Subcutaneous adipose tissue (tissue), 4 donors: Measurements from ENCODE around the gene CMTM7. TPM values are rescaled to one million over a fixed set of nuclear protein-coding genes. Genes with fewer than 3 reads are reported as not detected.

Source experiments
- total RNA-seq, 4 donors: library from RNA; depleted of rRNA; stranded (reverse); fragments of >200 nt; gene quantifications; one replicate each; pipeline ENCODE4 v1.1.0, GENCODE V29; 2016
- TF ChIP-seq, protein P1 (sequence below): fragments of 450-650 bp; IDR thresholded peaks from one replicate; pipeline ENCODE4 v1.5.1; 2016; ENCODE audit warnings: low read depth, mild to moderate bottlenecking, control low read depth, antibody characterized with exemption, moderate library complexity

Gene CMTM7
- total RNA-seq, 4 donors from 2014 or later, result 12.1 to 45.9 (median 33.1) TPM

DNA sequence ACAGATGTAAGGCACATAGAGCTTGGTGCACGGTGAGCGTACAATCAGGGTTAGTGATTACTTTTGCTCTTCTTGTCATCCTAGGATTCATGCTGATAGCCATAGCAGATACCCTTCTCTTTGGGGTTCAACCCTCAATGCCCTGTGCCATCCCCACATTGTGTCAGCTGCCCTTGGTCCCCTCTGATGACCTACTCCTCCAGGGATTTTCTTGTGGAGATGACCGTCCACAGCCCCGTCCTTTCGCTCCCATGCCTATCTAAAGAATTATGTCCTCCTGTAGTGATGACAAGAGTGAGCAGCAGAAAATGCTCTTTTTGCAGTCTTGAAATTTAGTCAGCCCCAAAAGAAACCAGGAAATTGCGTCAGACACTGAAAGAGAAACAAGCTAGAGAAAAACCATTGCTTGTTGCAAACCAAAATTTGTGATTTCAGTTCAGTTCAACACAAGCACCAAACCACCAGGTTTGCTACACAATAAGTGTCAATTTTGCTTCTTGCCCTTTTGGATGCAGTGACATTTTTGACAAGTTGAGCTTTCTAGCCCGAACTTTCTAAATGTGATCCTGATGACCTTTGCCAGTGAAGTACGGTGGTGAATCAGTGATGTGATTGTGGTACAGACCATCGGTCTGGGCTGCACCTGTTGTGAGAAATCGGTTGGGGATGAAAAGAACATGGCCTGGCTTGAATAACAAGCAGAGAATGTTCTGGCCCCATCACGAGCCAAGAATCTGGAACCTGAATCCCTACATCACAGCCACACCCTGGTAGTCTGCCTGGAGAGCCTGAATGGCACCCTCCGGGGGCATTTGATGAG is 41.3 kb downstream of the CMTM7 start:
- TF ChIP-seq, protein P1, sequence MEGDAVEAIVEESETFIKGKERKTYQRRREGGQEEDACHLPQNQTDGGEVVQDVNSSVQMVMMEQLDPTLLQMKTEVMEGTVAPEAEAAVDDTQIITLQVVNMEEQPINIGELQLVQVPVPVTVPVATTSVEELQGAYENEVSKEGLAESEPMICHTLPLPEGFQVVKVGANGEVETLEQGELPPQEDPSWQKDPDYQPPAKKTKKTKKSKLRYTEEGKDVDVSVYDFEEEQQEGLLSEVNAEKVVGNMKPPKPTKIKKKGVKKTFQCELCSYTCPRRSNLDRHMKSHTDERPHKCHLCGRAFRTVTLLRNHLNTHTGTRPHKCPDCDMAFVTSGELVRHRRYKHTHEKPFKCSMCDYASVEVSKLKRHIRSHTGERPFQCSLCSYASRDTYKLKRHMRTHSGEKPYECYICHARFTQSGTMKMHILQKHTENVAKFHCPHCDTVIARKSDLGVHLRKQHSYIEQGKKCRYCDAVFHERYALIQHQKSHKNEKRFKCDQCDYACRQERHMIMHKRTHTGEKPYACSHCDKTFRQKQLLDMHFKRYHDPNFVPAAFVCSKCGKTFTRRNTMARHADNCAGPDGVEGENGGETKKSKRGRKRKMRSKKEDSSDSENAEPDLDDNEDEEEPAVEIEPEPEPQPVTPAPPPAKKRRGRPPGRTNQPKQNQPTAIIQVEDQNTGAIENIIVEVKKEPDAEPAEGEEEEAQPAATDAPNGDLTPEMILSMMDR, result no peak

DNA sequence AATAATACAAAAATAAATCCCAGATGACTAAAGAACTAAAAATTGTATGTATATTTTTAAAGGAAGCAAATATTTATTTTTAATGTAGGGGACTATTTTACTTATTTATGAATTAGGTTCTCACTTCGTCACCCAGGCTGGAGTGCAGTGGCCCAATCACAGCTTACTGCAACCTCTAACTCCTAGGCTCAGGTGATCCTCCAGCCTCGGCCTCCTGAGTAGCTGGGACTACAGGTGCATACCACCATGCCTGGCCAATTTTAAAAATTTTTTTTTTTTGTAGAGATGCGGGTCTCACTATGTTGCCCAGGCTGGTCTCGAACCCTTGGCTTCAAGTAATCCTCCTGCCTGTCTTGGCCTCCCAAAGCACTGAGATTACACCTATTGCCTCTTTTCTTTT is 42.6 kb downstream of the CMTM7 start:
- TF ChIP-seq, protein P1, result no peak

DNA sequence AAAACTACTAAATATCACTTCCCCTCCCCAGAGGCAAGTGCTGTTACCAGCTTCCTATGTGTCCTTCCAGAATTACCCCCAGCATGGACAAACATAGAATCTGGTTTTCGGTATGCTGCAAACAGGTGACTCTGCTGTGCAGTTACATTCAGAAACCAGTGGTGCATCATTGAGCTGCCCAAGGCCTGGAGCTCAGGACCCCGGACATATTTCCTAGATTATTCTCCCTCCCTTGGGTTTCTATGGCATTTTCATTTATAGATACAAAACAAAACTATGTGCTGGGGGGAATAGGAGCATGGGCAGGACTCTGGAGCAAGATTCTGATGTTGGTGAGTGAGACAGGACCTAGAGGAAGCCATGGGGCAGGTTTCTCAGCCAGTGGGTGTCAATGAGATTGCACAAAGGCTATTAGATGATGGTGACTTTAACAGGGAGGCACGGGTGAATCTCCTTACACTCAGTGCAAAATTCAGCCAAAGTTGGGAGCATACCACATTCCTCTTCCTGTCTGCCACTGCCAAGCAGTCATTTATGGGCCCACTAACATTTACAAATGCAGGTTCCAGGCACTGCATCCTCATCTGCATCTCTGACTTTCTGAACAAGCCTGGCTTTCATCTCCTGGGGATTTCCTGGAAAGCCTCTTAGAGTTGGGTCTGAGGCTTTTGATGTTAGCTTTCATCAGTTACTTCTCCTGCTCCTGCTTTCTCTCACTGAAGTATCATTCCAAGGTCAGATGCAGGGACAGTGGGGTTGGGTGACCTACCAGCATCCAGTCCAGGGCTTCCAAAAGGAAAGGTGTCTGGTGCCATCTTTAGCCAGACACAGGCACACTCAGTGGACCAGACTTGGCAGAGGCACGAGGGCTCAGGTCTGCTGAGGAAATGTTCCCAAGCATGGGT is 44.5 kb downstream of the CMTM7 start:
- TF ChIP-seq, protein P1, result no peak

DNA sequence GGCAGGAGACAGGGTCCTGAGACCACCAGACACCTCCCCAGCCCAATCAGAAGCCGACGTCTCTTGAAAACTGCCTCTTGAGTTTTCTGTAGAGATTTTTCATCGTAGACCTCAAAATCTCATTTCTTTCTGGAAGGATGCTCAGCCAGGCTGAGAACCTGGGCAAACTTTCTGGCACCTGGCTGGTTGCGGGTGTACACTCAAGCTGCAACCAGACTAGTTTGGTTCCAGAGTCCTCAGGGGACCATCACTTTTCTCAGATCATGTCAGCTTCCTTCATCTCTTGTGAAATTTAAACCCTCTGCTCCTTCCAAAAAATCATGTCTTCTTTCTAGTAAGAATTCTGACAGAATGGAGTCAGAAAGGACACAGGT is 45.1 kb downstream of the CMTM7 start:
- TF ChIP-seq, protein P1, result no peak

DNA sequence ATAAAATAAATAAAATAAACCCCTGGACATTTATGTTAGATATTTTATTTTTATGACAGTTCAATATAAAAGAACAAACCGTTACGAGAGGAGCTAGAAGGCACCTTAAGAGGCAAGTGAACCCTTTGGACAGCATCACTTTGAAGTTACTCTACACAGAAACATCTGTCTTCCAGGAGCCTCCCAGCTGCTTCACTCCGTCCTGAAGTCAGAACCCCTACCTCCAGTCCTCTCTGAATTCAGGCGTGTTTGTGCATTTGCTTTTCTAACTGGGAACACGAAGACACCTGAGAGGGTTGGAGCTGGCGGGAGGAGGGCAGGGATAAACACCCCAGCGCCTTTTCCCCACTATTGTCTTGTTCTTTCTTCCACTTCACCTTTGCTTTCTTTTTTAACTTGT is 46.2 kb downstream of the CMTM7 start:
- TF ChIP-seq, protein P1, result no peak

DNA sequence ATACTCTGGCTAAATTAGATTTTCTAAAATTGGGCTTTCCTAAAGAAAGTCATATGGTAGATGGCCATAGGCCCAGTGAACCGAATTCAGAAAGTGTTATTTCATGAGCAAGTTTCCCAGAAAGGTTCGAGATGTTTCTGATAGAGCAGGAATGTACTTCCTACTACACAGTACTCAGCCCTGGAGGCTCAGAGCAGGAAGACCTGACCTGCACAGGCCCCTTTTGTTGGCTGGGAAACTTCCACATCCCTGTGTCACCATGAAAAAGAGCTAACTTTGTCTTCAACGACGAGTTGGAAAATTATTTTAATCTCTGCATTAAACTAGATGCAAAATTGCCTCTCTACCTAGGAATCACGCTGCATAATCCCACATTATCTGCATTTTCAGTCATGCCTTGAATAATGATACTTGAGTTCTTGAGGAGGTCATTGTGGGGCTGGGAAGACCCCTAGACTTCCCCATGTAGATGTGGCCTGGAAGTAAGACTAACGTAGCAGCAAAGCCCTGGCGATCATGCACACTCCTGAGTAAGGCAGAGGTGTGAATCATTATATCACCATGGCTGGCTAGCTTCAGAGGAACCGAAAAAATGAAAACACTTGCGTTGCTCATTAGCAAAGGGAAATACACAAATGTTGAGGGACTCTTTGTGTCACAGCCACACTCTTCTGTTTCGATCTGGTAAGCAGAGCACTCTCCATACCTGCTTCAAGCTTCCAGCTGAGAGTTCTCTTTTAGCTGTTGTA is 47.1 kb downstream of the CMTM7 start:
- TF ChIP-seq, protein P1, result no peak
